ENCODE data around the gene POLR3GL.

Gene POLR3GL

GRCh38 chr1:145993618-145994390, 29.3 kb downstream of the POLR3GL start:
- no peak for DNase-seq

- DNase-seq, result no peak
These were observed 30.1 kb downstream of the POLR3GL start for GRCh38 chr1:145994391-145995120.

- no peak for DNase-seq
These were observed 30.8 kb downstream of the POLR3GL start for GRCh38 chr1:145995148-145995881.

GRCh38 chr1:145995964-145996432, 31.5 kb downstream of the POLR3GL start:
- no peak for DNase-seq

GRCh38 chr1:145996433-145997015, 32.0 kb downstream of the POLR3GL start, which contains the start of gene TXNIP:
Gene TXNIP (minus strand): TSS chr1:145996579. CDS start chr1:145996266, 313 bp downstream.
- DNase-seq, result peak; percentile 94

GRCh38 chr1:145997016-145997717, 32.7 kb downstream of the POLR3GL start:
- DNase-seq, result peak; percentile 75

- DNase-seq, result no peak
These were observed 33.2 kb downstream of the POLR3GL start for GRCh38 chr1:145997718-145998023.

GRCh38 chr1:145999321-146000024, 35.0 kb downstream of the POLR3GL start:
- peak; percentile 69 for DNase-seq

- DNase-seq, result no peak
These were observed 37.2 kb downstream of the POLR3GL start for GRCh38 chr1:146001709-146002108.

GRCh38 chr1:146007489-146008133, 43.1 kb downstream of the POLR3GL start:
- no peak for DNase-seq

GRCh38 chr1:146010126-146010738, 45.7 kb downstream of the POLR3GL start:
- DNase-seq, result no peak

GRCh38 chr1:146012703-146013558, 48.4 kb downstream of the POLR3GL start:
- DNase-seq, result peak; percentile 82

- DNase-seq, result no peak
These were observed 49.1 kb downstream of the POLR3GL start for GRCh38 chr1:146013559-146013922.

GRCh38 chr1:146016891-146017290, 52.4 kb downstream of the POLR3GL start:
- DNase-seq, result no peak

GRCh38 chr1:146019231-146020057, 55.0 kb downstream of the POLR3GL start:
- DNase-seq, result no peak

- DNase-seq, result no peak
These were observed 55.9 kb downstream of the POLR3GL start for GRCh38 chr1:146020058-146021049.

- DNase-seq, result no peak
These were observed 56.6 kb downstream of the POLR3GL start for GRCh38 chr1:146021050-146021445.

Data from CD4-positive, alpha-beta T cell treated with Interleukin-21 for 1 hour (primary cell).